Vagina (tissue), 2 donors: Measurements from ENCODE around the gene TMBIM1.

Experiments
- POLR2A ChIP-seq, 2 donors: fragments of 450-650 bp; IDR thresholded peaks; one replicate each; pipeline ENCODE4 v1.6.1; 2017; ENCODE audit warnings: antibody characterized with exemption in 2 of 2, mild to moderate bottlenecking in 2 of 2, moderate library complexity in 2 of 2
- POLR2AphosphoS5 ChIP-seq, 2 donors: sonication (generic); formaldehyde crosslinking; IDR thresholded peaks; one replicate each; pipeline ENCODE4 v1.9.0; 2017; ENCODE audit warnings: antibody characterized with exemption in 2 of 2, mild to moderate bottlenecking in 2 of 2, low read depth in 1 of 2; ENCODE audit not compliant: insufficient read depth in 1 of 2

DNA sequence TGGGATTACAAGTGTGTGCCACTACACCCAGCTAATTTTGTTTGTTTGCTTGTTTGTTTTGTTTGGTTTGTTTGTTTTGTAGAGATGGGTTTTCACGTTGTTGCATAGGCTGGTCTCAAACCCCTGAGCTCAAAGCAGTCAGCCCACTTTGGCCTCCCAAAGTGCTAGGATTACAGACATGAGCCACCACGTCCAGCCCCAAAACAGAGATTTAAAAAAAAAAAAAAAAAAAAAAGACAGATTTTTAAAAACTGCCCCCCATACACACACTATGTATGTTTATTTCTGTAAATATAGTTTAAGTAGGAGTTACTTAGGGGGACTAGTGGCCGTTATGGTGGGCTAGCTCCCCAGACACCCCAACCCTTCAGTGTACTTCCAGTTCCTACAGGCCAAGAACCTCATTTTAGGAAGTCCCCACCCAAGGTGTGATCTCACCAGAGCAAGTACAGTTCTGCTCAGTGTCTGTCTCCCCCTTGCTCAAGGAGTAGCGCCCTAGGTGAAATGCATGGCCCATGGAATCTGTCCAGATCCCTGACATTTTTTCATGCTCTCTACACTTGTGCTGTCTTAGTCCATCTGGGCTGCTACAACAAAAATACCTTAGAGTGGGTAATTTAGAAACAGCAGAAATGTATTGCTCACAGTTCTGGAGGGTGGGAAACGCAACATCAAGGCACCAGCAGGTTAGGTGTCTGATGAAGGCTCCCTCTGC lies 1.6 kb upstream of the TMBIM1 start:
- TF ChIP-seq POLR2AphosphoS5 (IDR thresholded peaks at IDR 0.05; ENCODE audit: insufficient read depth in 1 of 2, low read depth in 1 of 2): no peak
- no peak for TF ChIP-seq POLR2A (IDR thresholded peaks at IDR 0.05)
